Activated CD4-positive, CD25-positive, alpha-beta regulatory T cell (primary cell): Measurements from ENCODE around the gene SH3RF2.

Experiments
- DNase-seq, 4 experiments: peaks; one replicate each; lab custom pipeline; 2025; lab: John Stamatoyannopoulos, UW

The SH3RF2 gene

DNA sequence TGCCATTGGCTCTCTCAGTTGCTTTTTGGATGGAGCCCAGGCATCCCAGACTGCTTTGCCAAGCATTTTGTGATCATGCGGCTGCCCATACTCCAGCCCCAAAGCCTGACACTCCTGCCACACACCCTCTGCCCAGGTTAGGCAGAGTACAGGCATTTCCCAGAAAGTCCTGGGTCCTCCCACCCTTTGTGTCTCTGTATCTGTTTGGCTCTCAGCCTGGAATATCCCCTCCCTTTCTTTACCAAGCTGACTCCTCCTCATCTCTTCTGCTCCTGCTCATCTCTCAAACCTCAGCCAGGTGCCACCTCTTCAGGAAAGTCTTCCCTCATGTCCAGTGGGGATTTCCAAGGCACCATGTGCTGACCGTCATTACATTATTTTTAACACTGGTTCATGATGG is 14.3 kb upstream of the SH3RF2 start:
- no peak for DNase-seq

GRCh38 chr5:145923405-145923804 is 13.0 kb upstream of the SH3RF2 start:
- DNase-seq = no peak

GRCh38 chr5:145924849-145925248 is 11.5 kb upstream of the SH3RF2 start:
- DNase-seq = no peak

GRCh38 chr5:145925353-145925752 is 11.0 kb upstream of the SH3RF2 start:
- DNase-seq = no peak

DNA sequence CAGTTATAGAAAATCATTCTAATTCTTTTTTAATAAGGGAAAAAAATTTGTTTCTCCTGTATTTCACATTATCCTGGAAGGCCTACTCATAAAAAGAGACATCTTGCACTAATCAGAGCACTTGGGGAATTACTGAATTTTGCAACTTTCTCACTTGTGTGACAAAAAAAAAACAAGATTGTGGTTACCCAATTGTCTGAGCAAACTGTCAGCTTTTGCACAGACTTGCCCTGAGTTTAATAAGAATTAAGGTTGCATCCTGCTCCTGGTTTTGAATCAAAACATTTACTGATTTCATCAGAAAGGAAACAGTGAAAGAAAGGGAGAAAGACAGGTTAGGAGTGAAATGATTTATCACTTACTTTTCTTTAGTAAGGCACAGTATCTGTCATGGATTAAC is 10.6 kb upstream of the SH3RF2 start:
- no peak for DNase-seq

GRCh38 chr5:145931718-145932117 is 4.7 kb upstream of the SH3RF2 start:
- DNase-seq = no peak

- DNase-seq = no peak
Measured at GRCh38 chr5:145934276-145934675, 2.1 kb upstream of the SH3RF2 start.

DNA sequence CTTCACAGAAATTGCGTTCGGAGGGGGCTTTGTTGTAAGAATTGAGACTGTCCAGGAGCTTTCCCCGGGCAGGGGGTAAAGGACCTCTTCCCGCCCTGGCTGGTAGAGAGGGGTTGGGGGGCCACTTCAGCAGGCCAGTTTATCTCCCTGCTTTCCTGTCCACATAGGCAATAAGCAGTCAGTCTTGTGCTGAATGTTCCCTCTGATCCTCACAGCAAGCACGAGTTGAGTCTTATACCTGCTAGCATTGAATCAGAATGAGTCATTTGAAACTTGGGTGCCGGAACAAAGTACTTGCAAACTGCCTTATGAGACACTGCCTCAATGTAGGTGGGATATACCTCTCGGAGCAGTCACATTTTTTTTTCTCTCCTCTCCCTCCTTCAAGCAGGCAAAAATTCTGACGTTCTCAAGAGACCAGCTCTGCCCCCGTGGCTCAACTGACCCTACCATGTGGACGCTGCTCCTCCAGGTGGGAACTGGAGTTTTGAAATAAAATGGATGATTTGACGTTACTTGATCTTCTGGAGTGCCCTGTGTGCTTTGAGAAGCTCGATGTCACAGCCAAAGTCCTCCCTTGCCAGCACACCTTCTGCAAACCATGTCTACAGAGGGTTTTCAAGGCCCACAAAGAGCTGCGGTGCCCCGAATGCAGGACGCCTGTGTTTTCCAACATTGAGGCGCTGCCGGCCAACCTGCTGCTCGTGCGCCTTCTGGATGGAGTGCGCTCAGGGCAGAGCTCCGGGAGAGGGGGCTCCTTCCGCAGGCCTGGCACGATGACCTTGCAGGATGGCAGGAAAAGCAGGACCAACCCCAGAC is 1.3 kb downstream of the SH3RF2 start:
- DNase-seq = no peak

DNA sequence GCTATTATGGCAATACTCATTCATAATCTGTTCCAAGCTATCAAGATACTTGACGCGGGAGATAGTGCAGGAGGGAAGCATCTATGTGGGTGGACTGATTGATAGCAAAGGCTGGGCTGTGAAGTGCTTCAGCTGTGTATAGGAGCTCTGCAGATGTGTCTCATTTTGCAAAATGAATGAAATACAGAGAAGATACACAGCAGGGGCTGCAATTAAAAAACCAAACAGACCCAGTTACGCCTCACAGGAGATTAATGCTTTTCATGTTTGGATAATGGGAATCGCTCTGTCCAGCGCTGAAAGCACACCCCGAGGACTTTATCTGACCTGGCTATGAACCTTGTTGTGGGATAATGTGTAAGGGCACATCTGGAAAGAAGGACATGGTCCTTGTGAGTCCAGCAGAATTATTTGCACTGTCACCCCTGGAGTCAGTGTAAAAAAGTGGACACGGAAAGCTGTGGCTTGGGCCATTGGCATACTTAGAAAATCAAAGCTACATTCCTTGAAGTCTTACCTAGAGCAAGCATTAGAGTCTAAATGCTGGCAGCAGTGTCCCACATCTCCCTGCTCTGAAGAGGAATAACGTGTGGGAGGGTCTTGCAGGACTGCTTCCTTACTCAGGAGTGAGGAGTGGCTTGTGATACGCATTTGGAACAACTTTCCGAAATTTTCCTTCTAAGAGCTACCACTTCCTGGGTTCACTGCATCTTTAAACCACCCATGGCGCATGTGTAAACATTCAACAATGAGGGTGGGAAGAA is 2.6 kb downstream of the SH3RF2 start:
- DNase-seq = no peak

DNA sequence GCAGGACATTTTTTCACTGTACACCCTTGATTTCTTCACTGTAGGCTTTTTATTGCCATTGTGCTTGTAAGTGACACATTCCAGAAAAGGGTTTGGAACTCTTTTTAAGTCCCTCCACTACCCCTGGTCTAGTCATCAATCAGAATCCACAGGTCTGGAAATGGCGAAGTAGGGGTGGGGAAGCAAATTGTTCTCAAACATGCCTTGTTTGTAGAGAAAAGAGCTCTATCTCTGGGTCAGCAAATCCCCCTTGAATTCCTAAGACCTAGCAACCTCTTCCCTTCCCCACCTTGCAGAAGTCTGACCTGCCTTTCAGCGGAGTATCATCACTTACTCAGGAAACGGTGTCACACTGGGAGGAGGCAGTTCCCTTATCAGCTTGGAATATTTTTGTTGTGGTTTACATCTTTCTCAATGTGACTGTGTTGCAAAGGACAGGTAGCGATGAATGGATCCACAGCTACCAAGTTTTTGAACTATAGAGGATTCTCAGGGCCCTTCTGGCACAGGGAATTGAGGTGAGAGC is 3.2 kb downstream of the SH3RF2 start:
- no peak for DNase-seq

DNA sequence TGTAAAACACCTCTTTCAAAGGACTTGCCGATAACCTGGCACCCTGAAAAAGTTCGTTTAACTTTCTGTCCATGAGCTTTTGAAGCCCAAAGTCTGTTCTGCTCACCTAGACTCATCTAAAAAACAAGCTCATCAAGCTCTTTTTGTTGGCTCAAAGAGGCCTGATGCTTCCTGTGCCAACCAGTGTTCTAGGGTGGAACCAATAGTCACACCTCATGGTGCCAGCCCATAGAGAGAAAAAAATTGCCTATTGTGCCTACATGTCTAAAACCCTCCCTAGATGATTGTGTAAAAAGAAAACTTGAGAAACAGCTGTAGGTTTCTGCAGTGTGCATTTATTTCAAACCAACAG is 4.7 kb downstream of the SH3RF2 start:
- DNase-seq = no peak

GRCh38 chr5:145941448-145942130 is 5.2 kb downstream of the SH3RF2 start:
- no peak for DNase-seq

GRCh38 chr5:145942201-145942600 is 5.8 kb downstream of the SH3RF2 start:
- DNase-seq = no peak

- no peak for DNase-seq
Measured at GRCh38 chr5:145942749-145943148, 6.4 kb downstream of the SH3RF2 start.

DNA sequence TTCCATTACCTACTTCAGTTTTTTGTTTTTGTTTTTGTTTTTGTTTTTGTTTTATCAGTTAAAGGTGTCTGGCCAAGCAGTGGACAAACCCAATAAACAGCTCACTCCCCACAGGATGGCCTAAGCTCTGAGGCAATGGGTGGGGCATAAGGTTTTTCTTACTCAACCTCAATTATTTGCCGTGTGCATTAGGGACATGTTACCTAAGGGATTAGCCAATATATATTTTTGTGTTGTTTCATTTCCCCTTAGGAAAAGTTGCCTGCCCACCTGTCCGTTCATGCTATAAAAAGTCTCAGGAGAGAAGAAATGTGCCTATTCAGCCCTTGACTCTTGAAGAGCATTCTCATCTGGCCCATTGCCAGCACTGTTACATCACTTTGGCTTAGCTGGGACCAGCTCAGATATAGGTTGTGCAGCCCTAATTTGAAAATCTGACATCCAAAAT is 7.3 kb downstream of the SH3RF2 start:
- DNase-seq = no peak

DNA sequence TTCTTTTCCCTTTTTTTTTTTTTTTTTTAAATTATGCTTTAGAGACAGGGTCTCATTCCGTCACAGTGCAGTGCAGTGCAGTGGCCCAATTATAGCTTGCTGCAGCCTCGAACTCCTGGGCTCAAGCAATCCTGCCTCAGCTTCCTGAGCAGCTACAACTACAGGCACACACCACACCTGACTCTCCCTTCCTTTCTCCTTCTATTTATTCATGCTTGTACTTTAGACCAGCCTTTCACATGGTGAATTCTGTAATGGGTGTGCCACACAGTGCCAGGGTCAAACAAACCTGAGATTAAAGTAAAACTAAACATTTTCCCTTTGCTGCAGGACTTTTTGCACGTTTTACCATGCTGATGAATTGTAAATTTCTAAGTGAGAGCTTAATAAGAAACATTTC is 8.0 kb downstream of the SH3RF2 start:
- DNase-seq = no peak

GRCh38 chr5:145945620-145946111 is 9.3 kb downstream of the SH3RF2 start:
- DNase-seq = no peak

GRCh38 chr5:145946112-145946861 is 9.9 kb downstream of the SH3RF2 start:
- DNase-seq = no peak

DNA sequence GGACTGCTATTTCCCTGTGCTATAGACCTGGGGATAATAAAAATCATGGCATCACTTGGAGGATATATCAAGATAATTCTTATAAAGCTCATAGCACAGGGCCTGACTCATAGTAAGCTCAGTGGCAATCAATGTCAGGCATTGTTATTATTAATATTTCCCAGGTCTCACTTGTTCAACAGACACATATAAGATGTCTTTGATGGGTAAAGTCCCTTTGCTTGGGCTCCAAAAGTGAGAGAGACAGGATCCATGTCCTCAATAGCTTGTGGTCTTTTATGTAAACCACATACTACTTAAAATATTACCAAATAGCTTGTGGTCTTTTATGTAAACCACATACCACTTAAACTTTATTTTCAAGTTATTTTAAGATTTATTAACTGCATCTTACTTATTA is 11.2 kb downstream of the SH3RF2 start:
- DNase-seq = no peak

DNA sequence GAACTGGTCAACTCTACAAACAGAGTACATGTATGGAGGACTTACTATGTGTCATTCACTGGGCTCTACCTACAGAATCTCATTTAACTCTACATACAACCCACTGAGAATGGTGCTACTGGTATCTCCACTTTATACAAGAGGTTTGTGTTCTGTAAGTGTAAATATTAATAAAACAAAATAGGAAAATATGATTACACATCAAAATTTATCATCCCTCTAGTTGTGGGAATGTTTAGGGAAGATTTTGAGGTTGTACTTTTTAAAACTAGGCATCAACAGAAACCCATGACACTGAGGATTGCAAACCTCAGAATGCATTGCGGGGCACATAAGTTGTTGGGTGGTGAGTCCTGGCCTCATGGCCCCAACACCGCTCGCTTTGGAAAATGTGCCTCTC is 11.7 kb downstream of the SH3RF2 start:
- no peak for DNase-seq

- DNase-seq = no peak
Measured at GRCh38 chr5:145948921-145949320, 12.5 kb downstream of the SH3RF2 start.

- DNase-seq = no peak
Measured at GRCh38 chr5:145949474-145949873, 13.1 kb downstream of the SH3RF2 start.
